NCI-H226 (cell line): ENCODE results near the gene CENPM.

ENCODE experiments used
- DNase-seq: peaks from one replicate; pipeline ENCODE4 v3.0.0-alpha.2; 2015

The CENPM gene

GRCh38 chr22:41929418-41929810 is 17.5 kb downstream of the CENPM start:
- DNase-seq, result no peak

- no peak for DNase-seq
These were observed 18.1 kb downstream of the CENPM start for GRCh38 chr22:41928593-41929417.

GRCh38 chr22:41927813-41928212 is 19.1 kb downstream of the CENPM start:
- DNase-seq, result no peak

GRCh38 chr22:41925783-41926460 is 21.0 kb downstream of the CENPM start:
- DNase-seq, result no peak

DNA sequence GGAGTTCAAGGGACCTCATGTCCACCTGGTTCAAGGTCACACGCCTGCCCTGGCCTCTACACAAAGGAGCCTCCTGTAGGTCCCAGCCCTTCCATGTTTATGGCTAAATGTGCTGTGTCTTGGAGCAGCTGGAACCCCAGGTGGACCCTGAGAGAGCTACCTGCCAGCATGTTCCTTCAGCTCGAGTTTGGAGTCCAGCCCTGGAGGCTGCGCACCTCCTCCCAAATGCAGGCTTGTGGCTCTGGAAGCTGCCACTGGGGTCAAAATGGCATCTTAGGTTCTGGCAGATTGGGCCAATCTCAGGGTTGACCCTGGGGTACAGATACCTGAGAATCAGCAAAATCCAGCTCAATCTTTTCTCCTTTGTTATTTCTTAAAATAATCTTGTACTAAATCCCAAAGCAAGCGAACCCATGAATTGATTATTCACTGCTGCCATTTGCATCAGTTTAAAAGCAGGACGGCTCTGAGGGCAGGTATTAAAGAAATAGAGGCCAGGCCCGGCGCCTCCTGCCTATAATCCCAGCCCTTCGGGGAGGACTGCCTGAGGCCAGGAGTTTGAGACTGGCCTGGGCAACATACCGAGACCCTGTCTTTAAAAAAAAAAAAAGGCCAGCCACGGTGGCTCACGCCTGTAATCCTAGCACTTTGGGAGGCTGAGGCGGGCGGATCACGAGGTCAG is 23.2 kb downstream of the CENPM start:
- DNase-seq, result no peak

GRCh38 chr22:41922940-41923594 is 23.9 kb downstream of the CENPM start:
- no peak for DNase-seq

- no peak for DNase-seq
These were observed 24.6 kb downstream of the CENPM start for GRCh38 chr22:41922328-41922727.

GRCh38 chr22:41920271-41920976 is 26.5 kb downstream of the CENPM start:
- DNase-seq, result no peak

DNA sequence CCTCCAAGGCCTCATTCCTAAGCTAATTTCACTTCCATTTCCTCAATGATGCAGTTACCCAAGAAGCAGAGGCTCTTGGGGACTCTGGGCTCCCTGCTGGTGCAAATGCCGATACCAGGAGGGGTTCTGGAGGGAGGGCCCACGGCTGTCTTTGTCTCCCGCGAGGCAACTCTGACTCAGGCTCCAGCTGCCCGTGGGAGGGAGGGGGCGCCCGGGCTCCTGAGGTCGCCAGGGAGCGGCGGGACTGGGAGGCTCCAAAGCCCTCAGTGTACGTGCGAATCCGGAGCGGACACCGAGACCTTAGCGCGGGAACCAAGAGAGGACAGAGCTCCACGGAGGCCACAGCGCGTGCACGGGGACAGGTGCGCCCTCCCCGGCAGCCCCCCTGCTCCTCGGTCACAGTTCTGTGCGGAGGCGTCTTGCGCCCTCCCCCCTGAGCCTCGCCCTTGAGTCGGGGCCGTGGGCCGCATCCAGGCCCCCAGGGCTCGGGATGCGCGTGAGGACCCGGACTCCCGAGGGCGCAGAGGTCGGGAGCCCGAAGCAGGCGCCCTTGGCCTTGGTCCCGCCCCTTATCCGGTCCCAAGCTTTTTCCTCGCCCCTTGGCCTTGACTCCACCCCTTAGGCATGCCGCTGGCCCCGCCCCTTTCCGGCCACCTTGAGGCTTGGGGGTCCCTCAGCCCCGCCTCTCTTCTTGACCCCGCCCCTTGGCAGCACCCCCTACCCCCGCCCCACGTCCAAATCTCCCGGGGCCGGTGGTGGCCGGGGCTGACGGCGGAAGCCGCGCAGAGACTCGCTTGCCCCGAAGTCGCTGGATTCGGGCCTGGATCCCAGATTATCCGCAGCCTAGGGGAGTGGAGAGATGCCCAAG is 27.4 kb downstream of the CENPM start:
- DNase-seq, result no peak

DNA sequence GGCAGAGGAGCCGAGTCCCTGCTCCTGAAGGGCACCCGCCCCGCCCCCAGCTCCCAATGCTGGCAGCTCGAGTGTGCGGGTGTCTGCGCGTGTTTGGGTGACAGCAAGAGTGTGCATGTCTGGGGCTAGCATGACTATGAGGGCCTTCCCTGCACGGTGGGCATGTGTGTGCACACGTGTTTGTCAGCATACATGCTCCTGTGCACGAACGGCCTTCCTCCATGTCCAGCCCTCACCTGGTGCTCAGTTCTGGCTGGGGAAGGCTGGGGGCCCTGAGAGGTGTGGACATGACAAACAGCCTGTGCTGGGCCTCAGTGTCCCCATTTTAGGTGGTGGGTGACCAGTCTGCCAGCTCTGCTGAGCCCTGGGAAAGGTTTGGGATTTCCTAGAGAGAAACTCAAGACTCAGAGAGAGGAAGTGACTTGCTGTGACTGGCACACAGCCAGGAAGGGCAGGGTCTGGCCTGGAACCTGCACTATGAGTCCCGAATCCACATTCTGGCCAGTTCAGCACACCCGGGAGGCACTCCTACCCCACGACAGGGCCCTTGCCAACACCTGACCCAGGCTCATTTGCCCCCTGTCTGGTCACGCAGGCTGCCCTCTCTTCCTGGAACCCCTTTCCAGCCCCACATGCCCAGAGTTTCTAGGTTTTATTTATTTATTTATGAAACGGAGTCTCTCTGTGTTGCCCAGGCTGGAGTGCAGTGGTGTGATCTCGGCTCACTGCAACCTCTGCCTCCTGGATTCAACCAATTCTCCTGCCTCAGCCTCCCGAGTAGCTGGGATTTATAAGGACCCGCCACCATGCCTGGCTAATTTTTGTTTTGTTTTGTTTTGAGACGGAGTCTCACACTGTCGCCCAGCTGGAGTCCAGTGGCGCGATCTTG is 28.8 kb downstream of the CENPM start:
- no peak for DNase-seq

- no peak for DNase-seq
These were observed 29.5 kb downstream of the CENPM start for GRCh38 chr22:41917375-41917902.

GRCh38 chr22:41916745-41917358 is 30.1 kb downstream of the CENPM start:
- DNase-seq, result no peak

GRCh38 chr22:41915786-41916493 is 31.0 kb downstream of the CENPM start:
- DNase-seq, result no peak

GRCh38 chr22:41915035-41915785 is 31.7 kb downstream of the CENPM start, which contains the start of gene SHISA8:
SHISA8 (minus strand) TSS chr22:41915074; CDS start chr22:41914667, 407 bp downstream.
- no peak for DNase-seq

DNA sequence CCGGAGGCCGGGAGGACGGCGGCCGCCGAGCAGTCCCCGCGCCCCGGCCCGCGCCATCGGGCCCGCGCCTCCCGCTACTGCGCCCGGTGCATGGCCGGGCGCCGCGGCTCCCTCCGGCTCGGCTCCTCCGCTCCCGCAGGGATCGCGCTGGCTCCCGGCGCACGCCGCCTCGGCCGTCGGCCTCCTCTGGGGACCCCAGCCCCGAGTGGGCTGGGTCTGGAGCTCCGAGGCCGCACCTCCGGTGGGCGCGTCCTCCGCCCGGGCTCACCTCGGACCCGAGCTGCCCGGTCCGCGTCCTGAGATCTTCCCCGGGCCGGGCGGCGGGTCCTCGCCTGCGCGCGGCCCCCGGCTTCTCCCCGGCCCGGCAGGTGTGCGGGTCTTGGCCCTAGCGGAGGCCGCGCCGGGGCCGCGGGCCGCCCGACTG is 32.3 kb downstream of the CENPM start:
- DNase-seq, result no peak

DNA sequence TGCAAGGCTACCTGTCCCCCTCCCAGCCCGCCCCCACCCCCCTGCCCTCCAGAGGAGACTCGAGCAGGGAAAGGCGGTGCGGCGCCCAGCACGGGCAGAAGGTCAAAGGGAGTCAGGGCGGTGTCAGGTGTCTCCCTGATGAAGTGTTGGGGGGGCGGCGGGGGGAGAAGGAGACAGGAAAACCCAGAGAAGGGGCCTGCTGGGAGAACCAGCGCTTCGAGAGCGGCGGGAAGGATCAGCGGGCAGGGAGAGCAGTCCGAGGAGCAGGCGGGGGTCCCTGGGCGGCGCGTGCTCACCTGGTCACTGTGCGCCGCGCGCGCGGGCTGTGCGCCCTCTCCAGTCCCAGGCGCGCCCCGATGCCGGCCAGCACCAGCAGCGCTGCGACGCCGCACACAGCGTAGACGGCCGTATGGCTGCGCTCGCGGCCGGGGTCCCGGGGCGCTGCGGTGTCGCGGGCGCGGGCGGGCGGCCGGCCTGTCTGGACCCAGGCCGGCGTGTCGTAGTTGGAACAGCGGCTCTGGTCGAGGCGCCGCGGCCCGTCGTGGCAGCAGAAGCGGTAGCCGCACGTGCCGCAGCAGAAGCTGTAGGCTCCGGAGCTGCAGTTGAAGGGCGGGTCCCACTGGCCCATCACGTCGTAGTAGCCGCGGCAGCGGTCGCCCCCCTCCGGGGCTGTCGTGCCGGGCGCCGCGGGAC is 33.0 kb downstream of the CENPM start:
- no peak for DNase-seq

DNA sequence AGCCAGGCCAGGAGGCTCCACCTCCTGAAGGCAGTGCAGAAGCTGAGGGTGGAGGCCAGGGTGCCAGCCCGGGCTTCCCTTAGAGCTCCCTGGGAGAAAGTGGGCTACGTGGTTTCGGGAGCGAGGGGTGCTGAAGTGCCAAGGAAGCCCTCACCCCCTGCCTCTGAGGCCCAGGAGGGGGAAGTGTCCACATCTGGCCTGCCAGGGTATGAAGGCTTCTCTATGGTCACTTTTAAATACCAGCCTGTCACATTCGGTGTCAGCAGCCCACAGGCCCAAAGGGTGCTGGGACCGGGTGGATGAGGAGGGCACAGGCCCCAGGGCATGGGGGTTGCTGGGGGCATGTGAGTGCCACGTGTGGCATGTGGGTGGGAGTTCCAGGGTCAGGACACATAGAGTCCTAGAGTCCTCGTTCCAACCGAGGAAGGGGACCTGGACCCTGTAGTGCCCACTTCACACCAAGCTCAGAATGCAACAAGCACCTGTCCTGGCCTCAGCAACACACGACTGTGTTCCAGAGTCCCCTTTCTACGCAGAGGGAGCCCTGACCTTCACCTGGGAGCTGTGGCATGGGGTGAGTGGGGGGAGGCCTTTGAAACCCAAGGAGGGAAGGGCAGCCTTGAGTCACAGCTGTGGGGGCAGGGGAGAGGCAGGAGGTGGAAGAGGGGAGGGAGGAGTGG is 33.8 kb downstream of the CENPM start:
- no peak for DNase-seq
